K562 (cell line): ENCODE data around the gene NUP98. TPM values are rescaled to one million over a fixed set of nuclear protein-coding genes. Genes with fewer than 3 reads are reported as not detected.

Source experiments
- ATAC-seq: fragments of 200-7000 bp; cut with Tn5 transposase; 3 replicates; pipeline ENCODE4 v1.9.1; 2020; ENCODE audit warnings: moderate library complexity
- BruUV-seq: library from RNA; stranded (reverse); fragments of 400-500 nt; replicated peaks from 2 replicates; lab custom pipeline; 2021; lab: Mats Ljungman, UMichigan
- CTCF ChIA-PET: fragments of 300-600 bp; formaldehyde crosslinking; extraction: SDS; loops from one replicate; lab custom pipeline; 2021; ENCODE audit warnings: low intra/inter-chr PET ratio; lab: Yijun Ruan, JAX
- POLR2A ChIA-PET: fragments of 300-600, 350-650 bp; sonication (Branson Sonifier 250); formaldehyde crosslinking; extraction: SDS; loops from one replicate; lab custom pipeline; 2021; ENCODE audit warnings: antibody characterized with exemption, inconsistent platforms; lab: Yijun Ruan, JAX
- DNase-seq, 4 experiments: peaks; one replicate each; pipeline versions ENCODE4 v3.0.0 to v3.0.0-alpha.2; 2011 to 2018; ENCODE audit warnings: low spot score in 3 of 4, mixed read lengths in 3 of 4; ENCODE audit errors: extremely low read depth in 1 of 4
- FAIRE-seq: peaks from 2 replicates; lab custom pipeline; 2011; peaks lifted over from hg19 to GRCh38; lab: Jason Lieb, UNC
- H2AFZ ChIP-seq: 2 replicates; pipeline ENCODE4 v1.6.0; 2011; ENCODE audit warnings: low read depth, low read length, control low read depth, inconsistent platforms
- H3K27ac ChIP-seq: fragments of 200-600 bp; 3 replicates; pipeline ENCODE4 v1.8.0; 2011; ENCODE audit warnings: low read depth, mild to moderate bottlenecking, control low read depth, inconsistent platforms, low read length, moderate library complexity, mixed read lengths; ENCODE audit errors: extremely low read depth
- H3K27me3 ChIP-seq, 2 experiments: fragments of 300-600 bp in 1 of 2; 2 replicates in 1 of 2; 3 replicates in 1 of 2; pipeline versions ENCODE4 v1.6.0 to v1.8.0; 2011; ENCODE audit warnings: inconsistent platforms in 2 of 2, low read length in 2 of 2, mild to moderate bottlenecking in 1 of 2, mixed read lengths in 1 of 2, moderate library complexity in 1 of 2; ENCODE audit not compliant: control insufficient read depth in 2 of 2, insufficient read depth in 2 of 2
- H3K36me3 ChIP-seq: fragments of 300-600 bp; 3 replicates; pipeline ENCODE4 v1.8.0; 2011; ENCODE audit warnings: mild to moderate bottlenecking, low read length, inconsistent platforms; ENCODE audit not compliant: control insufficient read depth, insufficient read depth
- H3K4me1 ChIP-seq, 2 experiments: fragments of 200-600 bp in 1 of 2; replicated peaks in 1 of 2; 2 replicates in 1 of 2; 3 replicates in 1 of 2; pipeline versions ENCODE4 v1.5.1 to v1.8.0; 2011; ENCODE audit warnings: inconsistent platforms in 2 of 2, low read length in 2 of 2, mild to moderate bottlenecking in 1 of 2, mixed read lengths in 1 of 2, moderate library complexity in 1 of 2; ENCODE audit not compliant: control insufficient read depth in 2 of 2, insufficient read depth in 2 of 2
- H3K4me2 ChIP-seq: 2 replicates; pipeline ENCODE4 v1.6.1; 2011; ENCODE audit warnings: low read length, control low read depth, inconsistent platforms, mixed read lengths; ENCODE audit not compliant: insufficient read depth
- H3K4me3 ChIP-seq: fragments of 200-600 bp; sonication (generic), shearing (Covaris generic); 2 replicates; pipeline ENCODE4 v1.5.1; 2016; ENCODE audit warnings: control low read depth, inconsistent platforms
- H3K79me2 ChIP-seq: fragments of 200-600 bp; 3 replicates; pipeline ENCODE4 v1.8.0; 2011; ENCODE audit warnings: low read length, inconsistent platforms; ENCODE audit not compliant: control insufficient read depth, insufficient read depth
- H3K9ac ChIP-seq, 2 experiments: 2 replicates each; pipeline versions ENCODE4 v1.6.0 to v1.6.1; 2011; ENCODE audit warnings: low read depth in 2 of 2, low read length in 2 of 2, control low read depth in 1 of 2, inconsistent platforms in 1 of 2, mild to moderate bottlenecking in 1 of 2, mixed read lengths in 1 of 2; ENCODE audit not compliant: insufficient read depth in 1 of 2
- H3K9me1 ChIP-seq: one replicate; pipeline ENCODE4 v1.6.0; 2011; ENCODE audit warnings: inconsistent platforms, mild to moderate bottlenecking, low read length, moderate library complexity; ENCODE audit not compliant: control insufficient read depth, insufficient read depth
- H3K9me3 ChIP-seq: replicated peaks from 2 replicates; pipeline ENCODE4 v1.5.1; 2011; ENCODE audit warnings: low read depth, low read length, inconsistent platforms; ENCODE audit not compliant: control insufficient read depth, insufficient read depth
- H4K20me1 ChIP-seq: replicated peaks from 2 replicates; pipeline ENCODE4 v1.6.1; 2011; ENCODE audit warnings: low read length, inconsistent platforms, mixed read lengths; ENCODE audit not compliant: control insufficient read depth, insufficient read depth
- NR3C1 ChIP-seq: sonication (generic); formaldehyde crosslinking; IDR thresholded peaks from 2 replicates; pipeline ENCODE4 v1.8.1; 2022; ENCODE audit warnings: missing genetic modification reagents
- TCF3 ChIP-seq: sonication (generic); formaldehyde crosslinking; IDR thresholded peaks from 2 replicates; pipeline ENCODE4 v1.4.0; 2020; ENCODE audit warnings: mild to moderate bottlenecking, missing genetic modification reagents
- TCF7L2 ChIP-seq: fragments of 150-350 bp; IDR thresholded peaks from 2 replicates; pipeline ENCODE4 v1.6.1; 2016; ENCODE audit warnings: low read depth, mild to moderate bottlenecking, low read length, moderate library complexity
- ZNF41 ChIP-seq: fragments of 250-450 bp; sonication (Bioruptor Pico); conservative IDR thresholded peaks from 2 replicates; pipeline ENCODE4 v1.4.0; 2020; ENCODE audit warnings: mild to moderate bottlenecking
- WGBS: fragments of 100-300 bp; shearing (Covaris generic); methylation state at CpG from one replicate; pipeline ENCODE4 v1.1.6; 2016; ENCODE audit warnings: low coverage, mixed read lengths; ENCODE audit not compliant: insufficient coverage; ENCODE audit errors: missing lambda C conversion rate; 5-methylcytosine and 5-hydroxymethylcytosine counted together
- in situ Hi-C: fragments of 300-500 bp; cut with MboI; formaldehyde crosslinking; loops from 4 replicates; pipeline ENCODE4 v1.15.0; 2018; ENCODE audit warnings: inconsistent platforms, mixed read lengths
- intact Hi-C: fragments of 100-400 bp; cut with micrococcal nuclease; formaldehyde crosslinking; loops from 2 replicates; pipeline ENCODE4 v1.14.2; 2022
- polyA plus RNA-seq, 8 experiments: library from polyadenylated mRNA; depleted of rRNA in 4 of 8; stranded (reverse) in 5 of 8; unstranded in 3 of 8; fragments of >200 nt; fragmentation: Nextera tagmentation in 2 of 8; fragmentation: Illumina TruSeq in 1 of 8; extraction: Ambion mirVana in 2 of 8; extraction: Trizol in 1 of 8; gene quantifications; 2 replicates each; pipeline versions ENCODE4 v1.2.1 to v1.2.3, GENCODE V29; 2011 to 2014; ENCODE audit warnings: inconsistent platforms in 1 of 8, missing spikeins in 1 of 8
- total RNA-seq, 7 experiments: library from RNA; depleted of rRNA in 6 of 7; stranded (reverse); fragments of >200 nt in 6 of 7; fragmentation: Illumina TruSeq in 2 of 7; extraction: Trizol in 2 of 7; gene quantifications; 2 replicates each; pipeline versions ENCODE4 v1.2.1 to v1.2.3, GENCODE V29; 2011 to 2021; ENCODE audit warnings: low replicate concordance in 1 of 7
- TF ChIP-seq, protein P1 (sequence below): fragments of 250-450 bp; sonication (Bioruptor Pico); IDR thresholded peaks from 2 replicates; pipeline ENCODE4 v1.4.0; 2020; ENCODE audit warnings: mild to moderate bottlenecking
- TF ChIP-seq, protein P2 (sequence below): fragments of 450-650 bp; conservative IDR thresholded peaks from 2 replicates; pipeline ENCODE4 v1.6.1; 2016; ENCODE audit warnings: missing genetic modification characterization, low read depth, mild to moderate bottlenecking, missing compliant biosample characterization, moderate library complexity
- TF ChIP-seq, protein P3 (sequence below), 3 experiments: IDR thresholded peaks in 2 of 3; conservative IDR thresholded peaks in 1 of 3; 2 replicates each; pipeline ENCODE4 v1.5.1; 2011 to 2012; ENCODE audit warnings: low read length in 3 of 3, mild to moderate bottlenecking in 3 of 3, control low read depth in 2 of 3, improper control_type of control experiment in 1 of 3, inconsistent platforms in 1 of 3, low read depth in 1 of 3, mixed read lengths in 1 of 3, moderate library complexity in 1 of 3; ENCODE audit not compliant: insufficient read depth in 2 of 3

Gene NUP98
- total and polyA plus RNA-seq, 9 of the 15 experiments (the other 6 are each of a cell fraction or from before 2014, with no cell fraction given) = 45.1 to 196 (median 130) TPM

DNA sequence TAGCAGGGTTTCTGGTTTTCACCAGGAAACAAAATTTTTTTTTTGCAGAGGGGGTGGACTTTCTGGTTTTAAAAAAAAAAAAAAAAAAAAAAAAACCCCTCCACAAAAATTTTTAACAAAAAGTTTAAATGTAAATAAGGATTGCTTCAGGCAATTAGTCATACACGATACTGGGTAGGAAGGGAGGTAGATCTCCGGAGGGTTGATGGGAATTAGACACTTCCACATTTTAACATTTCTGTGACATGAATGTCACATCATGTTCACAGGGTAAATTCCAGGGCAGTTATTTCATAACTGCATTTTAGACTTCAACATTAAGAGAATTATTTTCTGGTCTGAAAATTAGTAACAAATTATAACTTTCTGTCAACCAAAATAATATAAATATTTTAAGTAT is 15.9 kb downstream of the NUP98 start:
- FAIRE-seq = no peak
- H3K36me3 ChIP-seq = peaks cover 84% of the 10 kb centered on the region
- H3K9me3 ChIP-seq = no peaks in the 10 kb centered on the region
- WGBS = 88% methylated on average over 2 of the region's 2 CpGs
- ATAC-seq = no peak
- H4K20me1 ChIP-seq = no peaks in the 10 kb centered on the region
- ChIA-PET CTCF (no interaction called here), POLR2A (interaction anchor here (0.6 kb wide), 1 partner anchor 52 kb away, joined by 4 read pairs; no protein-coding TSS in a partner anchor)
- no peak for DNase-seq
- in situ Hi-C loops (no loop called here), intact Hi-C loops (no loop called here)
- no peak overlapping the region for H3K4me3 ChIP-seq
- H2AFZ ChIP-seq = no peak overlapping the region
- H3K9ac ChIP-seq = no peak overlapping the region
- BruUV-seq = no TSS peak
- no peak overlapping the region for H3K4me2 ChIP-seq
- no peaks in the 10 kb centered on the region for H3K9me1 ChIP-seq
- peaks cover 0 to 5% of the 10 kb centered on the region in 2 experiments; a peak in 1 of 5 replicates for H3K4me1 ChIP-seq
- no peak overlapping the region for H3K27ac ChIP-seq
- H3K27me3 ChIP-seq = no peaks in the 10 kb centered on the region
- H3K79me2 ChIP-seq = peaks cover 58% of the 10 kb centered on the region
- TF ChIP-seq, protein P1, sequence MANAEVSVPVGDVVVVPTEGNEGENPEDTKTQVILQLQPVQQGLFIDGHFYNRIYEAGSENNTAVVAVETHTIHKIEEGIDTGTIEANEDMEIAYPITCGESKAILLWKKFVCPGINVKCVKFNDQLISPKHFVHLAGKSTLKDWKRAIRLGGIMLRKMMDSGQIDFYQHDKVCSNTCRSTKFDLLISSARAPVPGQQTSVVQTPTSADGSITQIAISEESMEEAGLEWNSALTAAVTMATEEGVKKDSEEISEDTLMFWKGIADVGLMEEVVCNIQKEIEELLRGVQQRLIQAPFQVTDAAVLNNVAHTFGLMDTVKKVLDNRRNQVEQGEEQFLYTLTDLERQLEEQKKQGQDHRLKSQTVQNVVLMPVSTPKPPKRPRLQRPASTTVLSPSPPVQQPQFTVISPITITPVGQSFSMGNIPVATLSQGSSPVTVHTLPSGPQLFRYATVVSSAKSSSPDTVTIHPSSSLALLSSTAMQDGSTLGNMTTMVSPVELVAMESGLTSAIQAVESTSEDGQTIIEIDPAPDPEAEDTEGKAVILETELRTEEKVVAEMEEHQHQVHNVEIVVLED (CRISPR knock-in tag) = no peak

DNA sequence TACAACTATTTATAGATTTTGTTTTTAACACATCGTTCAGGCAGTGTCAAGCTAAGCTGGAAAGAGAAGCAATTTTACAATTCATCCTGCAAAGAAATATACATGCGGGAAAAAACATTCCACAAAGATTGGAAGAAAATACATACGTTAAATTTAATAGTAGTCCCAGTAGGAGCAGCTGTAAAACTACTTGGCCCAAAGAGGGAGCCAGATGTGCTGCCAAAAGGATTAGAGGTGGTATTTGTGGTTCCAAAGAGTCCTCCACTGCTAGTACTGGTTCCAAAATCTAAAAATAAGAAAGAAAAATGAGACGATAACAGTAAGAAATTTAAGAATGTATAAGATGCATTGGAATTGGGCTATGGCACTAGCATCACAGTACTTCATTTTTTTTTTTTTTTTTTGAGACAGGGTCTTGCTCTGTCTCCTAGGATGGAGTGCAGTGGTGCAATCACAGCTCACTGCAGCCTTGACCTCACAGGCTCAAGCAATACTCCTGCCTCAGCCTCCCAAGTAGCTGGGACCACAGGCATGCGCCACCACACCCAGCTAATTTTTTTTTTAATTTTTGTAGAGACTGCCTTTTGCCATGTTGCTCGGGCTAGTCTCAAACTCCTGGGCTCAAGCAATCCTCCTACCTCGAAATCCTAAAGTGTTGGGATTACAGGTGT is 21.5 kb downstream of the NUP98 start:
- Histone ChIP-seq H3K79me2 (peaks cover 5% of the 10 kb centered on the region; the same call in 1 of the 3 replicates), H3K36me3 (peaks cover 89% of the 10 kb centered on the region), H3K9ac (no peak overlapping the region), H3K27ac (no peak overlapping the region), H3K9me3 (no peaks in the 10 kb centered on the region), H3K4me3 (no peak overlapping the region), H4K20me1 (no peaks in the 10 kb centered on the region), H2AFZ (no peak overlapping the region), H3K4me2 (no peak overlapping the region), H3K9me1 (no peaks in the 10 kb centered on the region), H3K4me1 (no peaks in the 10 kb centered on the region), H3K27me3 (no peaks in the 10 kb centered on the region)
- no peak for DNase-seq
- no peak for ATAC-seq
- CTCF ChIA-PET = no interaction called here
- intact Hi-C loops = no loop called here
- 96% methylated on average over 7 of the region's 7 CpGs for WGBS
- POLR2A ChIA-PET = interaction anchor here (1.4 to 1.5 kb wide), 2 partner anchors 13 to 15 kb away, joined by 3 read pairs; no protein-coding TSS in a partner anchor
- no peak for FAIRE-seq
- in situ Hi-C loops = no loop called here
- no TSS peak for BruUV-seq
- TF ChIP-seq, protein P2, sequence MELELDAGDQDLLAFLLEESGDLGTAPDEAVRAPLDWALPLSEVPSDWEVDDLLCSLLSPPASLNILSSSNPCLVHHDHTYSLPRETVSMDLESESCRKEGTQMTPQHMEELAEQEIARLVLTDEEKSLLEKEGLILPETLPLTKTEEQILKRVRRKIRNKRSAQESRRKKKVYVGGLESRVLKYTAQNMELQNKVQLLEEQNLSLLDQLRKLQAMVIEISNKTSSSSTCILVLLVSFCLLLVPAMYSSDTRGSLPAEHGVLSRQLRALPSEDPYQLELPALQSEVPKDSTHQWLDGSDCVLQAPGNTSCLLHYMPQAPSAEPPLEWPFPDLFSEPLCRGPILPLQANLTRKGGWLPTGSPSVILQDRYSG = no peak
- TF ChIP-seq TCF7L2 (no peak), ZNF41 (CRISPR knock-in tag) (no peak), TCF3 (CRISPR knock-in tag) (no peak), NR3C1 (no peak)
- TF ChIP-seq, protein P3, sequence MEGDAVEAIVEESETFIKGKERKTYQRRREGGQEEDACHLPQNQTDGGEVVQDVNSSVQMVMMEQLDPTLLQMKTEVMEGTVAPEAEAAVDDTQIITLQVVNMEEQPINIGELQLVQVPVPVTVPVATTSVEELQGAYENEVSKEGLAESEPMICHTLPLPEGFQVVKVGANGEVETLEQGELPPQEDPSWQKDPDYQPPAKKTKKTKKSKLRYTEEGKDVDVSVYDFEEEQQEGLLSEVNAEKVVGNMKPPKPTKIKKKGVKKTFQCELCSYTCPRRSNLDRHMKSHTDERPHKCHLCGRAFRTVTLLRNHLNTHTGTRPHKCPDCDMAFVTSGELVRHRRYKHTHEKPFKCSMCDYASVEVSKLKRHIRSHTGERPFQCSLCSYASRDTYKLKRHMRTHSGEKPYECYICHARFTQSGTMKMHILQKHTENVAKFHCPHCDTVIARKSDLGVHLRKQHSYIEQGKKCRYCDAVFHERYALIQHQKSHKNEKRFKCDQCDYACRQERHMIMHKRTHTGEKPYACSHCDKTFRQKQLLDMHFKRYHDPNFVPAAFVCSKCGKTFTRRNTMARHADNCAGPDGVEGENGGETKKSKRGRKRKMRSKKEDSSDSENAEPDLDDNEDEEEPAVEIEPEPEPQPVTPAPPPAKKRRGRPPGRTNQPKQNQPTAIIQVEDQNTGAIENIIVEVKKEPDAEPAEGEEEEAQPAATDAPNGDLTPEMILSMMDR (IDR thresholded peaks at IDR 0.05 in 2 of 3, conservative IDR thresholded peaks at IDR 0.05 in 1 of 3; ENCODE audit: insufficient read depth in 2 of 3, low read depth in 1 of 3, low read length in 3 of 3) = peak in 1 of 3 experiments; percentile 14; a peak in 1 of 6 replicates
